ENCODE data around the gene TCP11L1.

The TCP11L1 gene, protein sequence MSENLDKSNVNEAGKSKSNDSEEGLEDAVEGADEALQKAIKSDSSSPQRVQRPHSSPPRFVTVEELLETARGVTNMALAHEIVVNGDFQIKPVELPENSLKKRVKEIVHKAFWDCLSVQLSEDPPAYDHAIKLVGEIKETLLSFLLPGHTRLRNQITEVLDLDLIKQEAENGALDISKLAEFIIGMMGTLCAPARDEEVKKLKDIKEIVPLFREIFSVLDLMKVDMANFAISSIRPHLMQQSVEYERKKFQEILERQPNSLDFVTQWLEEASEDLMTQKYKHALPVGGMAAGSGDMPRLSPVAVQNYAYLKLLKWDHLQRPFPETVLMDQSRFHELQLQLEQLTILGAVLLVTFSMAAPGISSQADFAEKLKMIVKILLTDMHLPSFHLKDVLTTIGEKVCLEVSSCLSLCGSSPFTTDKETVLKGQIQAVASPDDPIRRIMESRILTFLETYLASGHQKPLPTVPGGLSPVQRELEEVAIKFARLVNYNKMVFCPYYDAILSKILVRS

DNA sequence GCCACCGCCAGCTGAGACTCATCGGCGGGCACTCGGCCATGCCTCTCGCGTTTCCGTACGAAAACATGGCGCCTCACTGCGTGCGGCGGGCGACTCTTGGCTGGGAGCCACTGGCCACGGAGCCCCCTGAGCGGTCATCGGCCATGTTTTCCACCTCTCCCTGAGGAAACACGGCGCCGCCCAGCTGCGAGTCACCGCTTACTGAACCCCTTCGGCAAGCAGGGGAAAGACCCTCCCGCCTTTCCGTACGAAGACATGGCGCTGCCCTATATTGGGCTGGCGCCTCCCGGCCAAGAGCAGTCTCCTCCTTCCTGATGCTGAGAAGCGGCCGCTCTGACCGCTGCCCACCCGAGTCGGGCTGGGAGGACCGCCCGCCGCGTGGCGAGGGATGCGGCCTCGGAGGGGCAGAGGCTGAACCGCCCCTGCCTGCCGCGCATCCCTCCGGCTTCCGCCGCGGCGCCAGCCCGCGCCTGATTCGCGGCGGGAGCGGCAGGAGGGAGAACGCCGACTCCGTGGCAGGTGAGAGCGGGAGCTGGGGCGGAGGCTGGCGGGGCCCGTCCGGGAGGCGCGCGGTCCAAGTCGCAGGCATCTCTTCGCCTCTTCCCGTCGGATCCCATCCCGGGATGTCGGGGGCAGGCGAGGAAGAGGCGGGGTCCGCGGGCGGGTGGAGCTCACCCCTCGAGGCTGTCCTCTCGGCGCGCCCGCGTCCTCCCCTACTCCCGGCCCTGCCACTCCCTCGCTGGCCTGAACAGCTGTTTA, at the start of gene TCP11L1:
Gene TCP11L1, plus strand, starts transcription at position 299 of the 759 bp plus-strand sequence. CDS start 4,202 bp downstream, outside the sequence.
- DNase-seq = peak; percentile 66 to 98 (median 90)

DNA sequence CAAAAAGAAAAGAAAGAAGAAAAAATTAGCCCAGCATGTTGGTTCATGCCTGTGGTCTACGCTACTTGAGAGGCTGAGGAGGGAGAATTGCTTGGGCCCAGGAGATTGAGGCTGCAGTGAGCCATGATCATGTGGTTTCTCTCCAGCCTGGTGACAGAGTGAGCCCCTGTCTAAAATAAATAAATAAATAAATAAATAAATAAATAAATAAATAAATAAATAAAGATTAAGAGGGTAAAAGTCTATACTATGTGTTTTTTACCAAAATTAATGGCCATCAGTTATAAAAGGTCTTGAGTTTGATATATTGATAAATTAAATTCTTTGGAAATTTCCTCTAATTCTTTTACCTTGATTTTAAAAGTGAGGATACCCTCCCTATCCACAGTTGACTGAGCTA, 48.9 kb upstream of the TCP11L1 start:
- no peak for DNase-seq

DNA sequence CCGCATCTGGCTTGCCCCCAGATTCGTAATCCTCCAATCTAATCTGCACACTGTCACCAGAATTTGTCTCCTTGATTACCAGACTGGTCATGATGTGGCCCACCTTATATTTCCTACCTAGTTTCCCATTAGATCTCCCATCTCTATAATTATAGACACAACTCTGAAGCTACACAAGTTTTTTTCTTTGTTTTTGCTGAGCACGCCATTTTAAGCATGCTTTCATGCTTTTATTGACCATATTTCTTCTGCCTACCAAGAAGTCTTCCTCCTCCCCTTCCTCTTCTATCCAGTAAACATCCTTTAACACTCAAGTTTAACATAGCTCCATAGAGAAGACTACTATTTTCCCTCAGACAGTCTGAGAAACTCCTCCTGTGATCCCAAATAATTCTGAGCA, 47.9 kb upstream of the TCP11L1 start:
- DNase-seq = no peak

DNA sequence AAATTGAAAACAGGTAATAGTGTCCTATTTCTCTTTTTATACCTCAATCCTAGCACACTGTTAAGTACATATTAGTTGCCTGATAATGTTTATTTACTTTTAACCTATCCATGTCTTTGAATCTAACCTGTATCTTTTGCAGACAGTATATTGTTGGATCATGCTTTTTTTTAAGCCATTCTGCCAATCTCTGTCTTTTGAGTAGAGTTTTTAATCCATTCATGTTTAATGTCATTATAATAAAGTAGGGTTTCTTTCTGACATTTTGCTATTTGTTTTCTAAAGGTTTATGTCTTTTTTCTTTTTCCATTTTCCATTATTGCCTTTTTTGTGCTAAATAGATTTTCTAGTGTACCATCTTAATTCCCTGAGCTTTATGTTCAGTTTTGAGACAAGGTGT, 47.5 kb upstream of the TCP11L1 start:
- no peak for DNase-seq

DNA sequence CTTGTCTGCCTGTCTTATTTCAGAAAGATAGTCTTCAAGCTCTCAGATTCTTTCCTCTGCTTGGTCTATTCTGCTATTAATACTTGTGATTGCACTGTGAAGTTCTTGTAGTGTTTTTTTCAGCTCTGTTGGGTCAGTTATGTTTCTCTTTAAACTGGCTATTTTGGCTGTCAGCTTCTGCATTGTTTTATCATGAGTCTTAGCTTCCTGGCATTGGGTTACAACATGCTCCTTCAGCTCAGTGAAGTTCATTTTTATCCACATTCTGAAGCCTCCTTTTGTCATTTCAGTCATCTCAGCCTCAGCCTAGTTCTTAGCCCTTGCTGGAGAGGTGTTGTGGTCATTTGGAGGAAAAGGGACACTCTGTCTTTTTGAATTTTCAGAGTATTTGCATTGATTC, 39.2 kb upstream of the TCP11L1 start:
- DNase-seq = no peak

DNA sequence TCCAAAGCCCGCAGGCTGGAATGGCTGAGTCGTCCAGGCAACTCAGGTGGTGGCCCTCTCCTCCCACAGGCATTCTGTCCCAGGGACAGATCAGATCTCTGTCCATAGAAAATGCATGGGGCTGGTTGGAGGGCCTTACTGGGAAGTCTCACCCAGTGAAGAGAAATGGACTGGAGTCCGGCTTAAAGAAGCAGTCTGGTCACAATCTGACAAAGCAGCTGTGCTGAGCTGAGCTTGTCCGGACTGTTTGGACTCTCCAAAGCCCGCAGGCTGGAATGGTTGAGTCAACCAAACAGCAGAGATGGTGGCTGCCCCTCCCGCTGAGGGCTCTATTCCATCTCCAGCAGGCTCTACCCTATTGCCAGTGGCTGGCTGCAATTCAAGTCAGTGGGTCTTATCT, 38.1 kb upstream of the TCP11L1 start:
- DNase-seq = no peak

DNA sequence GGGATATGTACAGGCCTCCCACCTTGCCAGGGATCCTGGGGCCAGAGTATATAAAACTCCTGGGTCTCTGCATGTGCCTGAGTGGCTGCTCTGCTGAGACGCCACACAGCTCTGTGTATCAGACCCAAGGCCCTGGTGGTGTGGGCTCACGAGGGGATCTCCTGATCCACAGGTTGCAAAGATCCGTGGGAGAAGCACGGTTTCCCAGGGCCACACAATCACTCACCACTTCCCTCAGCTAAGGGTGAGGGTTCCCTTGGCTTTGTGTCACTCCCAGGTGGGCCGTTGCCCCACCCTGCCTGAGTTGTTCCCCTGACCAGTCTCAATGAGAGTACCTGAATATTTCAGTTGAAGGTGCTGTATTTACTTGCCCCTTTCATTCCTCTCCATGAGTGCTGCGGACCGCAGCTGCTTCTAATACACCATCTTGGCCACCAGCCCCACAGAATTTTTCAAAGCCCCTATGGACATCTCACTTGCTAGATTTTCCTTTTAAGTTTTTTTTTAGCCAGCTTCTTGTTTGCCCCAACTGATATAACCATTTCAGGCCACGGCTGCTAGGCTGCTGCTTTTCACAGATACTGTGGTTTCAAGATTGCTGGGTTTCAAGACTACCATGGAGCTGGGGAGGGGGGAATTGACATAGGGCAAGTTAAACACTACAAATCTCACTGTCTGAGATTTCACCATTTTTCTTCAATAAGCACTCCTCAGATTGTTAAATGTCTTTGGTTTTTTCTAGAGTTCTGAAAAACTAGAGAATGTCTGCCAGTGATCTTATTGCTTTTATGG, 37.4 kb upstream of the TCP11L1 start:
- no peak for DNase-seq

DNA sequence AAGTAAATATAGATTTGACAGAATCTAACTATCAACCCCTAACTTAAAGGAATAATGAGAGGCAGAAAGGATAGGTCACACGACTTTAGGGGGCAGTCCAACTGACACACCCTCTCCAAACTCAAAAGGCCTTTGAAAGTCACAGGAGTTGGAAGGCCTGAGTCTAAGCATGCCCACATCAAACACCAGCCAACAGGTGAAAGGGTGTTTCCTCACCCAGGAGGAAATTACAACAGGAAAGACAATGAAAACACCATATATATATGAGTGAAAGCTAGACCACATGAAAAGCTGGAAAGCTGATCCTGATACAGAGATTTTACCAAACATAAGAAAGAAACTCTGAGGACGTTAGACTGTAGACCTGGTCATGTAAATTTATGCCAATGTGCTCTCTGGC, 34.2 kb upstream of the TCP11L1 start:
- DNase-seq = no peak

DNA sequence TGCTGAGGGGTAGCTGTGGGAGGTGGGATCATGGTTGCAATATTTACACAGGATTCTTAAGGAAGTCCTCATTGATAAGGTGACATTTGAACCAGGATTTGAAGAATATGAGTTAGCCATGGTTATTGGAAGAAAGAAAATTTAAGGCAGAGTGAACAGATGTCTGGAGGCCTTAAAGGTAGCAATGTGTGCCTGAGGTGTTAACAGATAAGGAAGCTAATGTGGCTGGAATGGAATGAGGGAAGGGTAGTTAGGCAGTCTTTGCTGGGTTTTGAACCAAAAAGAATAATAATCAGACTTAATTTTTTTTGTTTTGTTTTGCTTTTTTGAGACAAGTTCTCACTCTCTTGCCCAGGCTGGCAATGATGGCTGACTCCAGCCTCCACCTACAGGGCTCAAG, 33.4 kb upstream of the TCP11L1 start:
- DNase-seq = no peak

DNA sequence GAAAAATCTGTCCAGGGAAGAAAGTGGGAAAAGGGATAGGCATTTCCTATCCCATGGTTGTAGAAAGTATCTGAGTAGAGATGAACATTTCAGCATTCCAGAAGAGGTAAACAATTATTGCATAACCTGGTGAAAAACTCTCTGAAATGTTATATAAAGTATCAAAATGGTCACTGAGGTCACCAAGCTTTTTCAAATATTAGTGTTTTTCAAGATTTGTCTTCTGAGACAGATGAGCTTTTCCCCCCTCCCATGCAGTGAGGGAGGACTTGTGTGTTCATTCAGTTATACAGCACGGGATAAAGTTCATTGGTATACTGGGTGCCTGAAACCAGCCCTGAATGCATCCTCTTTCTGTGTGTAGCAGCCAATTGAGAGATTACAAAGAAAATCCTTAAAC, 25.6 kb upstream of the TCP11L1 start:
- DNase-seq = no peak

DNA sequence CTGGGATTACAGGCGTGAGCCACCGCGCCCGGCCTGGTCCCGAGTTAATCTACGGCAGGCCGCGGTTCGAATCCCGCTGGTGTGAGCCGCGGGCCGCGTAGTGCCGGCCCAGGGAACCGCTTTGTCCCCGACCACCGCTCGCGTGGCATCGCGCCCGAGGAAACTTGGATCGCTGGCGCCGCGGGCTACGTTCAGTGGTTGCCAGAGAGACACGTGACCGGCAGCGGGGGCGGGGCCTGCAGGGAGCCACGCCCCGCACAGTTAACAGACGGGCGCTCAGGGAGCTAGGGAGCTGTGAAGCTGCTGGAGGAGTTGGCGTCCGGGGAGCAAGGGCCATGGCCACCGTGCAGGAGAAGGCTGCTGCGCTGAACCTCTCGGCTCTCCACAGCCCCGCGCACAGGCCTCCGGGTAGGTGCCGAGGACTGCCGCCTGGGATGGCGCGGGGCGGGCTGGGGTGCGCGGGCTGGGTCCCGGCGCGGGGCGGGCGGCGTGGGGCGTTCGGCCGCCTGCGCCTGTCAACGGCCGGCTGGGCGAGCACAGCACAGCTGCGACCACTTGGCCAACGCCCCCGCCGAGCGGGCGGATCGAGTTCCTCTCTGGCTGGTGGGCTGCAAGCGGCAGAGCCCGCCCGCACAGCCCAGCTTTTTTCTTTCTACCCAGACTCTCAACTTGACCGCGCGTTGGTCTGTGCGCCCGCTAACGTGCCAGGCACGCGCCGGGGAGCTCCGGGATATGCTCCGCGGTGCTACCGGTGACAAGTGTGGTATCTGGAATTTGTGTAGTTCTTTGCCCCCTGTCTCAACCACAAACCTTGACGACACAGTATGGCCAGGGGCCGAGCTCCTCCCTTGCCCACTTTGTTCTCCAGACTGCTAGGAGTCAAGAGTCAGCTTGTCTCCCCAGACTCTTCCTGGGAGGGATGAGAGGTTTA, 23.5 kb upstream of the TCP11L1 start, which contains the start of gene DEPDC7:
Gene DEPDC7, plus strand, starts transcription at position 258 of the 931 bp plus-strand sequence. Its CDS starts 78 bp downstream, at position 336.
- peak; percentile 34 to 95 (median 83) for DNase-seq

DNA sequence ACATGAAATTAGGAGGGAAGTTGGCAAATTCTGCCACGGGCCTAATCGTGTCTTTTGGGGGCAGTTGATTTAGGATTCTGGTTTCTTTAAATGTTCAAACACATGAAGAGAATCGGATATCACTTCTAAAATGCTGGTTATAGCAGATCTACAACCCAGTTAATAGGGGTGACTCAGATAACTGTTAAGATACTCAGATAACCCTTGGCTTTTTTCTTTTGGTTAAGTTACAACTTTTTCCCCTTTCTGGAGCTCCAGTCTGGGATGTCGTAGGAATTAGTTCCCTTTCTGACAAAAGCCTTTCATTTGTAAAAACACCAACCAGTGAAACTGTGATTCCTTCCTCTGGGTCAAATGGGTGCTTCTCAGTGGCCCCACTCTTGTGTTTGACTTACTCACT, 22.7 kb upstream of the TCP11L1 start:
- no peak for DNase-seq

DNA sequence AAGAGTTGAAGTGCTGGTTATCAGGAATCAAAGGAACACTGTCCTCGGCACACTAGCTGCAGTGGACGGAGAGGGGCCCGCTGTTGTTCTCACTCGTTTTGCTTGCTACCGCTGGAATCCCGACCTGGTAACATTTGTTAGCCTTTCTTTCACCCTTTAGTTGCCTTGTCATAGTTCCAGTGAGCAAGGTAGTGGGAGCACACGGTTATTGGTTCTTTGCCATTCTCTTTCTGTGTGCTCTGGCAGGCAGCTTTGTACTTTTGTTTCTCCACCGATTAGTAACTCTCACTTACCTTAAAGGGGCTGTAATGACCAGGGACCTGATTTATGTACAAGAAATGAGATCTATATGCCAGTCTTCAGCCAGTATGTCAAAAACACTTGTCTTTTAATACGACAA, 21.9 kb upstream of the TCP11L1 start:
- no peak for DNase-seq

DNA sequence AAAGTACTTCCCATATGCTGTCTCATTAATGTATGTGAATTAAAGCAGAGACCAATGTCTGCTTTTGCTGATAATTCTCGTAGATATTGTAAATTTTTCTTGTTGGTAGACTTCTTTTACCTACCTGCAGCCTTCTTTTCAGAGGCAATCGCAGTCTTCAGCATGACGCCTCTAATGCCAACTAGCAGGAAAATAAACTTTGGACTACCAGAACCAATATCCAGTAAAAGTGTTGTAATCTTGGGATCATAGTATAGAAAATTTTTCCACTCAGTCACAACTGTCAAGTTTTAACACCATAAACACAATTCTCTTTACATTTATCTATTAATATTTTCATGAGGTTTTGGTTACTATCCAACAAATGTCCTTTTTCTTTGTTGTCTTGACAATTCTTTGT, 21.4 kb upstream of the TCP11L1 start:
- DNase-seq = no peak

DNA sequence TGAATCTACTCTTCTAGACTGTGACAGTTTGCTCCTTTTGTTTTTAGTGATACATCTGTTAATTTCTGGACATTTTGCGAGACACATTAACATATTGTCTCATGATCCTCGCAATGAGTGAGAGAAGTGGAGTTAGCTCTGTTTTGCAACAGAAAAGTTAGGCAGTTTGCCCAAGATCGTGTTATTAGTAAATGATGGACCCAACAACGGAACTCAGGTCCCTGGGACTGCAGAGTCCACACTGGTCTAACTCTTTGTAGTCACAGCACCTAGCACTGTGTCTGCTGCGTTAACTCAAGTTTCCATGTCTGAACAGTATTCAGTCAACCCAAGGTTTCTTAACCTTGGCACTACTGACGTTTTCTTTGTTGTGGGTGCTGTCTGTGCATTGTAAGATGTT, 20.5 kb upstream of the TCP11L1 start:
- DNase-seq = no peak

DNA sequence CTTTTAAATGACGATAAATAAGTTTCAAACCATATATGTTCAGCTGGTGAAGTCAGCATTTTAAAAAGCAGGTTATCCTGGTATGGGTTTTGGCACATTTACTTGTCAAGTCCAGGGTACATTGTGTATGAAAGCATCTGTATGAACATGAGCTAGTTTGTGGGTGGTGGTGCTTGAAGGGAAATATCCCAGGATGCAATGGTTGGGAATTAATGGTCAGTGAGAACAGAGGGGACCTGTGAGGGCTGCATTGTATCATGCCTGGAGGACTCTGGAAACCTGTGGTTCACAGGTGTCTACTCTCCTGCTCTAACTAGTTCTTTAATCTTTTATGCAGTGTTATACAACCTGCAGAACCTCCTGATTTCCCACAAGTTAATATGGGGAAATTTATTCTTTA, 17.9 kb upstream of the TCP11L1 start:
- no peak for DNase-seq

DNA sequence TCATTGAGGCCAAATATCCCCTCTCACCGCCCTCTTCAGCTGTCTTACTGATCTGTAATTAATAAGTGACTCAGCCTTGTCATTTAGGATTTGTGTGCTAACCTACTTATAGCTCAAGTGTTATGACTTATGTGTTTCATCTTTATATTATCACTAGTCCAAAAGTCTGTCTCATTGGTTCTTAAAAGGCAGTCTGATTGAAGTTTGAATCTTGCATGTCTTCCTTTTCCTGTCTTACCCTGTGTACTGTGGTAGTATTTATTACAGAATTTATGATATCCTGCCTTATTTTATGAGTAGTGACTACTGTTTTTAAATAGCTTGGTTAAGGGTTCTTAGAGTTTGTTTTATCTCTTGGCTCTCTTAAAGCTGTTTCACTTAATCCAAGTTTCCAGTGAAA, 17.4 kb upstream of the TCP11L1 start:
- no peak for DNase-seq

DNA sequence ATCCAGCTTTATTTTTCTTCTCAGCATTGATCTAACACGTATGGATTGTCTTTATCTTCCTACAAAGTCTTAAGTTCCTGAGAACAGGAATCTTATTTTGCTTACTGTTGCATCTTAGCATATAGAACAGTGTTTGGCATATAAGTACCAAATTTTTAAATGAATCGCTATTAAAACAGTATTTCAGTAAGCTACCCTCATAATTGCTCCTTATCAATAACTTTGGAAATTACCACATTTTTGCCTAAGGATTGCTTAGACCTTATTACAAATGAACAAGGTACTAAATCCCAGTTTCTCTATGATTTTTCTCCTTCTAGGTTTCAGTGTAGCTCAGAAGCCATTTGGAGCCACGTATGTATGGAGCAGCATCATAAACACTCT, 14.0 kb upstream of the TCP11L1 start:
- DNase-seq = no peak

DNA sequence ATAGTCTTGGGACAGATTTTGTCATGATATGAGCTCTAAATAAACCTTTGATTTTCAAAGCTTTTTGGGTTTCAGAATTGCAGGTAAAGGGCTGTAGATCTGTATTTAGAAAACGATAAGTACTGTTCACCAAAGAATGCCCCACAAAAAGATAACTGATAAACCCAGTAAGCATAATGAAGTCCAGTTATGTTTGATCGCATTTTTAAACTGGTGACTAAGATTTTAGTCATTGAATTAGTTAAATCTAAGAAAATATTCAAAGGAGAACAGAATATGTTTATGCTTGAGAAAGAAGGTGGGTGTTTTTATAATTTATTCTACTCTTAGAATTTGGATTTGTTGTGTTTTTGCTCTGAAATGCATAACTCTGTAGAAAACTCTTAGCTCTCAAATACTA, 12.1 kb upstream of the TCP11L1 start:
- no peak for DNase-seq

DNA sequence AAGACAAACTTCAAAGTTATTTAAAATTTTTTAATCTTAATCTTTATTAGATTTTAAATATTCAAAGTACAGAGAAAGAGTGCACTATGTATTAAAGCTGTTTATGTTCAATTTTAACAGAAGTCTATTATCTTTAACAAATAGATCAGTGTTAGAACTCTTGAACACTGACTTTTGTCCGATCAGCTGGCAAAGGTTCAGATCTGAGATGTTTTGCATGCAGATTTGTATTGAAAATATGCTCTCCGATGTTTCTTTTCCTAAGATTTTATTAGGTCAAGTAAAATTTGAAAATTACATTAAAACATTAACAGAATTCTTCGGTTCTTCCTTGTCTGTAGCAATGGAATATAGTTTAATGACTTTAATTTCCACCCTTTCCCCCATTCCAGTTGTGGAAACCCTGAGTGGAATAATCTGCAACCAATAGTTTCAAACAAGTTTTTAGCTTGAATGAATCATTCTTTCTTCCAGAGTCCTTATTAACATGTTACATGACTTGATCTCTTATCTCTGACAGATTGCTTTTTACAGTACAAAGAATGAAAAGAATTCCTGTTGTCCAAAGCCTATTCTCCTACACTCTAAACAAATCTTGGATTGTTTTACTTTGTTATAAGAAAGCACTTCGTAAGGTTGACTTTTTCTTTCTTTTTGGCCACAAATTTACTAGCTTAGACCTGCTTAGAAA, 11.4 kb upstream of the TCP11L1 start:
- peak in 4 of 56 donors; percentile 7 to 21 (median 16) for DNase-seq
